HepG2 (cell line): ENCODE data around the gene P4HB. TPM values are rescaled to one million over a fixed set of nuclear protein-coding genes. Genes with fewer than 3 reads are reported as not detected.

ENCODE experiments used
- ARHGAP35 ChIP-seq: sonication (generic); formaldehyde crosslinking; IDR thresholded peaks from 2 replicates; pipeline ENCODE4 v1.9.0; 2022; ENCODE audit warnings: mild to moderate bottlenecking, inconsistent platforms, moderate library complexity, missing genetic modification reagents, borderline replicate concordance
- ATF2 ChIP-seq: sonication (generic); formaldehyde crosslinking; IDR thresholded peaks from 2 replicates; pipeline ENCODE4 v1.4.0; 2020; ENCODE audit warnings: missing genetic modification reagents
- DPF2 ChIP-seq: sonication (generic); formaldehyde crosslinking; IDR thresholded peaks from 2 replicates; pipeline ENCODE4 v1.4.0; 2020; ENCODE audit warnings: mild to moderate bottlenecking, low read depth, missing genetic modification reagents, borderline replicate concordance
- ETV5 ChIP-seq: IDR thresholded peaks from 2 replicates; pipeline ENCODE4 v1.6.1; 2018; ENCODE audit warnings: missing biosample characterization, missing genetic modification reagents, inconsistent platforms, borderline replicate concordance
- EZH2 ChIP-seq: conservative IDR thresholded peaks from 2 replicates; pipeline ENCODE4 v1.6.1; 2012; ENCODE audit warnings: mild to moderate bottlenecking, low read depth, low read length, moderate library complexity
- JUNB ChIP-seq: sonication (generic); formaldehyde crosslinking; IDR thresholded peaks from 2 replicates; pipeline ENCODE4 v1.8.0; 2022; ENCODE audit warnings: missing genetic modification reagents, mild to moderate bottlenecking, borderline replicate concordance
- MTA1 ChIP-seq: sonication (generic); formaldehyde crosslinking; IDR thresholded peaks from 2 replicates; pipeline ENCODE4 v1.4.0; 2020; ENCODE audit warnings: missing genetic modification reagents, mild to moderate bottlenecking, borderline replicate concordance
- RBFOX2 ChIP-seq: fragments of 200-400 bp; formaldehyde crosslinking; IDR thresholded peaks from 2 replicates; pipeline ENCODE4 v1.6.1; 2017; ENCODE audit warnings: low read depth, mild to moderate bottlenecking, low read length
- SOX6 ChIP-seq, 2 experiments: fragments of 450-650 bp in 1 of 2; sonication (generic) in 1 of 2; formaldehyde crosslinking in 1 of 2; IDR thresholded peaks; 2 replicates each; pipeline versions ENCODE4 v1.4.0 to v1.6.1; 2017 to 2020; ENCODE audit warnings: antibody characterized with exemption in 1 of 2, mild to moderate bottlenecking in 1 of 2, missing genetic modification reagents in 1 of 2
- SP4 ChIP-seq: sonication (generic); formaldehyde crosslinking; IDR thresholded peaks from 2 replicates; pipeline ENCODE4 v1.8.1; 2023; ENCODE audit warnings: mild to moderate bottlenecking, missing genetic modification reagents
- SRY ChIP-seq: sonication (generic); formaldehyde crosslinking; IDR thresholded peaks from 2 replicates; pipeline ENCODE4 v1.8.0; 2022; ENCODE audit warnings: mild to moderate bottlenecking, missing genetic modification reagents
- TFDP2 ChIP-seq: sonication (generic); formaldehyde crosslinking; IDR thresholded peaks from 2 replicates; pipeline ENCODE4 v1.4.0; 2020; ENCODE audit warnings: missing genetic modification reagents
- TSC22D2 ChIP-seq: sonication (generic); formaldehyde crosslinking; IDR thresholded peaks from 2 replicates; pipeline ENCODE4 v1.5.1; 2020; ENCODE audit warnings: missing genetic modification reagents, mild to moderate bottlenecking, borderline replicate concordance
- ZBTB20 ChIP-seq: sonication (generic); formaldehyde crosslinking; IDR thresholded peaks from 2 replicates; pipeline ENCODE4 v1.8.1; 2023; ENCODE audit warnings: missing genetic modification reagents, low read depth, mild to moderate bottlenecking, borderline replicate concordance
- ZNF547 ChIP-seq: sonication (generic); formaldehyde crosslinking; IDR thresholded peaks from 2 replicates; pipeline ENCODE4 v1.5.1; 2020; ENCODE audit warnings: mild to moderate bottlenecking, missing genetic modification reagents
- polyA plus RNA-seq, 8 experiments: library from polyadenylated mRNA; depleted of rRNA in 3 of 8; stranded (reverse) in 7 of 8; unstranded in 1 of 8; fragments of >200 nt; fragmentation: Illumina TruSeq in 4 of 8; extraction: Trizol in 4 of 8; gene quantifications; 2 replicates each; pipeline versions ENCODE4 v1.2.1 to v1.2.3, GENCODE V29; 2011 to 2016; ENCODE audit warnings: low read depth in 4 of 8, missing spikeins in 1 of 8, mixed read lengths in 1 of 8; ENCODE audit not compliant: insufficient read depth in 1 of 8
- total RNA-seq, 5 experiments: library from RNA; depleted of rRNA; stranded (reverse); fragments of >200 nt; fragmentation: Illumina TruSeq; extraction: Trizol; gene quantifications; 2 replicates each; pipeline ENCODE4 v1.2.3, GENCODE V29; 2016; ENCODE audit warnings: low read depth in 1 of 5
- TF ChIP-seq, protein P1 (sequence below): sonication (generic); formaldehyde crosslinking; IDR thresholded peaks from 2 replicates; pipeline ENCODE4 v1.4.0; 2020; ENCODE audit warnings: mild to moderate bottlenecking, missing genetic modification reagents
- TF ChIP-seq, protein P2 (sequence below): sonication (generic); formaldehyde crosslinking; conservative IDR thresholded peaks from 2 replicates; pipeline ENCODE4 v1.8.0; 2022; ENCODE audit warnings: mild to moderate bottlenecking, moderate library complexity, missing genetic modification reagents
- TF ChIP-seq, protein P3 (sequence below): sonication (generic); formaldehyde crosslinking; IDR thresholded peaks from 2 replicates; pipeline ENCODE4 v1.4.0; 2020; ENCODE audit warnings: missing genetic modification reagents

P4HB gene
- total and polyA plus RNA-seq, 2 of the 13 experiments (the other 11 are each of a cell fraction or from before 2014, with no cell fraction given), result 185 to 782 TPM

DNA sequence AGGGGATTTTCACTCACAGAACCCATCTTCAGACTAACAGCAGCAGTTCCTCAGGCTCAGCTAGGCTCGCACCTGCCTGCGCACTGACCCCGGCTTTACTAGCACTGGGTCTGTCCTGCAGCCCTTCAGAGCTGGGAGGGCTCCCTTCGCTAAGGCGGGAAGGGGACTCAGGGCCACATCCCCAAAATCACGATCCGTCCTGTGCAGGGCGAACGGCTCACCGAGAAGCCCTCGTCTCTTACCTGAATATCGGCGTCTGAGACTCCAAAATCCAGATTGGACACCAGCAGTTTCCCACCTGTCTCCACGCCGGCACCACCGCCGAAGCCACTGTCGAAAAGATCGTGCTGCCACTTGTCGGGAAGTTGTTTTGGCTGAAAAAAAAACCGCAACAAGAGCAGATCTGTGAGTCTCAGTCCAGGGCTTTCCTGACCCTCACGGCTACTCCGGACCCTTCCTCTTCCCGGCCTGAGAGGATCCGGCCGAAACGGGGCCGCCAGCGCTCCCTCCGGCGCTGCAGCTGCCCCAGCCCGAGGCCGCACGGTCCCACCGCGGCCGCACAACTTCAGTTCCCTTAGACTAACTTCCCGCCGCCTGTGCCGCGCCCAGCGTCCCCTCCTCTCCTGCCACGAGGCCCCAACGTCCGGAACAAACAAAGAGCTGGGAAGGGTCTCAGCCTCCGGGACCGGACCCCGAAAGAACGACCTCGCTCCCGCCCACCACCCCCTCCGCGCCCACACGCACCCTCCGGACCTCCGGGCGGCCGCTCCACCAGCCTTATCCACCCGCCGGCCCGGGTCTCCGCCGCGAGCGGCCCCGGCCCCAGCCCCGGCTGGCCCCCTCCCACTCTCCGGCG, 30.3 kb upstream of the P4HB start (continued):
- TF ChIP-seq SRY (CRISPR knock-in tag), result peak; percentile 82; the same call in 1 of the 2 replicates
- peak; percentile 50; the same call in 1 of the 2 replicates for TF ChIP-seq ZNF547 (CRISPR knock-in tag)
- TF ChIP-seq, protein P1, sequence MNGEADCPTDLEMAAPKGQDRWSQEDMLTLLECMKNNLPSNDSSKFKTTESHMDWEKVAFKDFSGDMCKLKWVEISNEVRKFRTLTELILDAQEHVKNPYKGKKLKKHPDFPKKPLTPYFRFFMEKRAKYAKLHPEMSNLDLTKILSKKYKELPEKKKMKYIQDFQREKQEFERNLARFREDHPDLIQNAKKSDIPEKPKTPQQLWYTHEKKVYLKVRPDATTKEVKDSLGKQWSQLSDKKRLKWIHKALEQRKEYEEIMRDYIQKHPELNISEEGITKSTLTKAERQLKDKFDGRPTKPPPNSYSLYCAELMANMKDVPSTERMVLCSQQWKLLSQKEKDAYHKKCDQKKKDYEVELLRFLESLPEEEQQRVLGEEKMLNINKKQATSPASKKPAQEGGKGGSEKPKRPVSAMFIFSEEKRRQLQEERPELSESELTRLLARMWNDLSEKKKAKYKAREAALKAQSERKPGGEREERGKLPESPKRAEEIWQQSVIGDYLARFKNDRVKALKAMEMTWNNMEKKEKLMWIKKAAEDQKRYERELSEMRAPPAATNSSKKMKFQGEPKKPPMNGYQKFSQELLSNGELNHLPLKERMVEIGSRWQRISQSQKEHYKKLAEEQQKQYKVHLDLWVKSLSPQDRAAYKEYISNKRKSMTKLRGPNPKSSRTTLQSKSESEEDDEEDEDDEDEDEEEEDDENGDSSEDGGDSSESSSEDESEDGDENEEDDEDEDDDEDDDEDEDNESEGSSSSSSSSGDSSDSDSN (CRISPR knock-in tag), result peak; percentile 67
- TF ChIP-seq DPF2, result no peak
- no peak for TF ChIP-seq JUNB (CRISPR knock-in tag)
- TF ChIP-seq, protein P2, sequence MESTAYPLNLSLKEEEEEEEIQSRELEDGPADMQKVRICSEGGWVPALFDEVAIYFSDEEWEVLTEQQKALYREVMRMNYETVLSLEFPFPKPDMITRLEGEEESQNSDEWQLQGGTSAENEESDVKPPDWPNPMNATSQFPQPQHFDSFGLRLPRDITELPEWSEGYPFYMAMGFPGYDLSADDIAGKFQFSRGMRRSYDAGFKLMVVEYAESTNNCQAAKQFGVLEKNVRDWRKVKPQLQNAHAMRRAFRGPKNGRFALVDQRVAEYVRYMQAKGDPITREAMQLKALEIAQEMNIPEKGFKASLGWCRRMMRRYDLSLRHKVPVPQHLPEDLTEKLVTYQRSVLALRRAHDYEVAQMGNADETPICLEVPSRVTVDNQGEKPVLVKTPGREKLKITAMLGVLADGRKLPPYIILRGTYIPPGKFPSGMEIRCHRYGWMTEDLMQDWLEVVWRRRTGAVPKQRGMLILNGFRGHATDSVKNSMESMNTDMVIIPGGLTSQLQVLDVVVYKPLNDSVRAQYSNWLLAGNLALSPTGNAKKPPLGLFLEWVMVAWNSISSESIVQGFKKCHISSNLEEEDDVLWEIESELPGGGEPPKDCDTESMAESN (CRISPR knock-in tag), result peak; percentile 33; the same call in 1 of the 2 replicates
- TF ChIP-seq SP4 (CRISPR knock-in tag), result peak; percentile 30; the same call in 1 of the 2 replicates
- no peak for TF ChIP-seq SOX6 (IDR thresholded peaks at IDR 0.05)
- 0 out of 2 replicates have a peak, but pooled peaks have one; percentile 12 for TF ChIP-seq SOX6 (CRISPR knock-in tag; IDR thresholded peaks at IDR 0.05)
- TF ChIP-seq ETV5, result peak; percentile 39
- TF ChIP-seq TFDP2 (CRISPR knock-in tag), result 0 out of 2 replicates have a peak, but pooled peaks have one; percentile 19
- 0 out of 2 replicates have a peak, but pooled peaks have one; percentile 15 for TF ChIP-seq ATF2
- TF ChIP-seq, protein P3, sequence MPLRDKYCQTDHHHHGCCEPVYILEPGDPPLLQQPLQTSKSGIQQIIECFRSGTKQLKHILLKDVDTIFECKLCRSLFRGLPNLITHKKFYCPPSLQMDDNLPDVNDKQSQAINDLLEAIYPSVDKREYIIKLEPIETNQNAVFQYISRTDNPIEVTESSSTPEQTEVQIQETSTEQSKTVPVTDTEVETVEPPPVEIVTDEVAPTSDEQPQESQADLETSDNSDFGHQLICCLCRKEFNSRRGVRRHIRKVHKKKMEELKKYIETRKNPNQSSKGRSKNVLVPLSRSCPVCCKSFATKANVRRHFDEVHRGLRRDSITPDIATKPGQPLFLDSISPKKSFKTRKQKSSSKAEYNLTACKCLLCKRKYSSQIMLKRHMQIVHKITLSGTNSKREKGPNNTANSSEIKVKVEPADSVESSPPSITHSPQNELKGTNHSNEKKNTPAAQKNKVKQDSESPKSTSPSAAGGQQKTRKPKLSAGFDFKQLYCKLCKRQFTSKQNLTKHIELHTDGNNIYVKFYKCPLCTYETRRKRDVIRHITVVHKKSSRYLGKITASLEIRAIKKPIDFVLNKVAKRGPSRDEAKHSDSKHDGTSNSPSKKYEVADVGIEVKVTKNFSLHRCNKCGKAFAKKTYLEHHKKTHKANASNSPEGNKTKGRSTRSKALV (CRISPR knock-in tag), result 0 out of 2 replicates have a peak, but pooled peaks have one; percentile 38
- no peak for TF ChIP-seq RBFOX2
- TF ChIP-seq ZBTB20 (CRISPR knock-in tag), result peak; percentile 41; the same call in 1 of the 2 replicates
- 0 out of 2 replicates have a peak, but pooled peaks have one; percentile 23 for TF ChIP-seq ARHGAP35
- no peak for TF ChIP-seq EZH2
- TF ChIP-seq MTA1 (CRISPR knock-in tag), result peak; percentile 33; the same call in 1 of the 2 replicates
- peak; percentile 62; the same call in 1 of the 2 replicates for TF ChIP-seq TSC22D2
